ENCODE data around the gene MYLK2.
"Not testable (repeated sequence)": the region's sequence is repeated elsewhere in the genome, so short reads cannot be mapped to it uniquely, and the experiment has no call there.

MYLK2 gene

GRCh38 chr20:31819083-31819784 lies at the start of gene MYLK2:
Gene MYLK2, plus strand, starts transcription at chr20:31819356. Its CDS starts 225 bp downstream, at chr20:31819581.
- DNase-seq, result no peak

- DNase-seq, result no peak
These were observed 49.5 kb upstream of the MYLK2 start for GRCh38 chr20:31769681-31770080.

GRCh38 chr20:31770243-31770642 lies 48.9 kb upstream of the MYLK2 start:
- no peak for DNase-seq

DNA sequence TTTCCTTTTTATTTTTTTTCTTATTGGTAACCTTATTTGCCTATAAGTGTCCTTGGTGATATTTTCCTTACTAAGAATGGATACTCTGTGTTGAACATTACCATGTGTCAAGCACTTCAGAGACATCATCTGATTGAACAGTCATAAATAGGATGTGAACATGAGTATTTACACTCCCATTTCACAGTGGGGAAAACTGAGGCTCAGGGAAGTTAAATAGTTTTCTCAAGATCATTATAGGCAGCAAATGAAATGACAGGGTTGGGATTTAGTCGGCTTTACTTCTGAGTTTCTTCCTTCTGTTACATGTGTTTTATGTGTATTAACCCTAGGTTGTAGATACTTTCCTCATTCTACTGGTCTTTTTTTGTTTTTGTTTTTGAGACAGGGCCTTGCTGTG lies 44.7 kb upstream of the MYLK2 start:
- no peak for DNase-seq

- no peak for DNase-seq
These were observed 38.3 kb upstream of the MYLK2 start for GRCh38 chr20:31780839-31781238.

GRCh38 chr20:31781945-31782344 lies 37.2 kb upstream of the MYLK2 start:
- no peak for DNase-seq

DNA sequence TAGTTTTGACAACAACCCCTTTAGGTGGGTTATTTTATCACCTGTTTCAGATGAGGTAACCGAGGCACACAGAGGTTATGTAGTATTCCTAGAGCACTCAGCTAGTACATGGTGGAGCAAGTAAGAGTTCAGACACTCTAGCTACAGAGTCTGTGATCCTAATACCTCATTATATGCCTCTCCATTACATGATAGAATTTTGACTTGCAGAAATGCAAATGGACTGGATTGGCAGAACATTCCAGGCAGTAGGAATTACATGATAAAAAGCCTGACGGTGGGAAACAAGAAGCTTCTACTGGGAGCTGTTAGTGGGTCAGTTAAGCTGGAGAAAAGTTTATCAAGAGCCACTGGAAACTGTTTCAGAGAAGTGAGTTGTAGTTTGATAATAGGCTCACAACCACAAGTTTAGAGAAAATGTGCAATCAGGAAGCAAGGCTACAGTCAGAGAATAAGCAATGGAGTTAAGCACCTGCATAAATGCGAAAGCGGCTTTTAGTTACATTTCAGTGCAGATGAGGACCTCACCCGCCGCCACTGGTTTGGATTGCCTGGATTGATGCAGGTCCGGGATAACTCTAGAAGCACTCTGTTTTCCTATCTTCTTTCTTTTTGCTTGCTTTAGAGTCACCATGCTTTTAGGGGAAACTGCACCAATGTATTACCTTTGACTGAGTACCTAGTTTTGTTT lies 34.7 kb upstream of the MYLK2 start:
- DNase-seq, result no peak

DNA sequence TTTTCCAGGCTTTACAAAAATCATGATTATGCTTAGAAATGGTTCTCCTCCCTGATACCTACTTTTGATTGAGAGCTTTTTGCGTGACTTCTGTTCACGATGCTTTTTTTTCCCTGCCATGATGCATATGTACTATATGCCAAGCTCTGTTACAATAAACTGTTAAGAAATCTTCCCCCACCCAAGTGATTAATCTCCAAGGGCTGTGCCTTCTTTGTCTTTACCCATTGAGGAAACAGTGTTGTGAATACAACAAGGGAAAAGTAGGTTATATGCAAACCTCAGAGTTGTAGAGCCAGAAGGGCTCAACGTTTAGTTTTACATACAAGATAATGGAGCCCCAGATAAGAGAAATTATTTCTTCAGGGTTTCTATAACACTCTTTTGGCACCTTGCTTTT lies 34.1 kb upstream of the MYLK2 start:
- no peak for DNase-seq

DNA sequence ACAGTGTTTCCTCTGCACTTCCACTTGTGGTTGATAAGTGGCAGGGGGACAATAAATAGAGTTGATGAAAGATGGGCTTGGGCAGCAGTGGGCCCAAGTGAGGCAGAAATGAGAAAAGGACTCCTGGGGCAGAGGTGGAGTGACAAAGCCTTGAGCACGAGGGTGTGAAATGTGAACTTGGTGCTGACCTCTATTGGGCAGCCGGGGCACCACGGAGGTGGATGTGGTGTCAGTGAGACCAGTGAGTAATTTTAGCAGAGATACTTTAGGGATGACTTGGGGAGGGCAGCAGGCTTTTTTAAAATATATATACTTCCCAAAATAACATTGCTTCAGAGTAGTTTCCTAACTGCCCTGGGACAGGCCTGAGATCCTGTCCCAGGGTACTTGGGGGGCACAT lies 30.6 kb upstream of the MYLK2 start:
- no peak for DNase-seq

- DNase-seq, result no peak
These were observed 28.8 kb upstream of the MYLK2 start for GRCh38 chr20:31790401-31790800.

DNA sequence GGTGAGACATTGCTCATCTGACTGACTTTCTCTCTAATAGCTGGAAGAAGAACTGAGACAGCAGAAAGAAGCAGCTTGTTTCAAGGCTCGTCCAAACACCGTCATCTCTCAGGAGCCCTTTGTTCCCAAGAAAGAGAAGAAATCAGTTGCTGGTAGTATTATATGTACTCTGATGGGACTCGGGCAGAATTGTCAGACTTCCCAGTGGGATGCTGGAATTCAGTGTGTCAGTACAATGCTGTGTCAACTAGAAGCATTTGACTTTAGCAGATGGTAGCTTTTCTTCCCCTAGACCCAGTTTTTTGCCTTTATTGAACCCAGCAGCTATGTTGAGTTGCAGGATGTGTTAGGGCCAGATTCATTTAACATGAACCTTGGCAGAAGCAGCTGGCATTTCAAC lies 21.8 kb upstream of the MYLK2 start:
- DNase-seq, result no peak

DNA sequence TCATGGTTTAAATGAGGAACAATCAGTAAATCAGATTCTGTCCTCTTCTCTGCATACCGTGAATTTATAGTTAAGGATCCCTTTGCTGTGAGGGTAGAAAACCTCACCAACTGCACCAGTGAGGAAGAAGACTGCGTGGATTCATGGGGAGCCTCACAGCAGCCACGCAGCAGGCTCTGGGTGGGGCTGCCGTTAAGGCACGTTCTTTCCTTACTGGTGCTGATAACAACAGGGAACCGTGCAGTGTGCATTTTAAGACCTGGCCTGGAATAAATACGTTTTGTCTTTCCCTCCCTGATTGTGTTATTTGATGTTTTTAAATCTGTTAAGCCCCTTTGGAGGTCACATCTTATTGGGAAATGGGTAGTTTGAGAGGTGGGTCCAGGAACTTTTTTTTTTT lies 17.6 kb upstream of the MYLK2 start:
- DNase-seq, result no peak

DNA sequence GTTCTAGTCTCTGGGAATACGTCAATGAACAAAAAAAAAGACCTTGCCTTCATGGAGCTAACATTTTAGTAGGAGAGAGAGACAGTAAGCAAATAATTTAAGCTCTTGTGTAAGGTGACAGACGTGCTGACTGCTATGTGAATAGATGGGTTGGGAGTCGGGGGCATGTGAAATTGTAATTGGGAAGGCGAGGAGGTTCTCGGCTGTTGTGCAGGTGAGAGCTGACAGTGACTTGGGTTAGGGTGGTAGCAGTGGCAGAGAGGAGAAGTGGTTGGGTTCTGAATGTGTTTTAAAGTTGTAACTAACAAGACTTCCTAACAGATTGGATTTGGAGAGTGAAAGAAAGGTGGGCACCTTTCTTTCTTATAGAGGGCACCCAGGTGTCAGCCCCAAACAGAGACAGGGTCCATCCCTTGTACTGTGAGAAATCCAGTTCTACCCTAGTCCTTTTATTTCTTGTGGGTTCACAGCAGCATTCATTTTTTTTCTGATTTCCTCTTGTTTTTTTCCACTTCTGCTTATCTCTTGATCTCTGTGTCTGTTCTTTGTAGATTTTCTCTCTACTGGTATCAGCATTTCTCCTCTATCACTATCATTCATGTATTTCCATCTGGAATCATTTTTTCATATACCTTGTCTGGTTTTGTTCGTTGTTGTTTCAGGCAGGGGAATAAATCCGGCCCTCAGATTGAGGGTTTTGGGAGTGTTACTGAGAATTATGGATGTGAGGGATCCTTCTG lies 15.4 kb upstream of the MYLK2 start:
- DNase-seq, result no peak

DNA sequence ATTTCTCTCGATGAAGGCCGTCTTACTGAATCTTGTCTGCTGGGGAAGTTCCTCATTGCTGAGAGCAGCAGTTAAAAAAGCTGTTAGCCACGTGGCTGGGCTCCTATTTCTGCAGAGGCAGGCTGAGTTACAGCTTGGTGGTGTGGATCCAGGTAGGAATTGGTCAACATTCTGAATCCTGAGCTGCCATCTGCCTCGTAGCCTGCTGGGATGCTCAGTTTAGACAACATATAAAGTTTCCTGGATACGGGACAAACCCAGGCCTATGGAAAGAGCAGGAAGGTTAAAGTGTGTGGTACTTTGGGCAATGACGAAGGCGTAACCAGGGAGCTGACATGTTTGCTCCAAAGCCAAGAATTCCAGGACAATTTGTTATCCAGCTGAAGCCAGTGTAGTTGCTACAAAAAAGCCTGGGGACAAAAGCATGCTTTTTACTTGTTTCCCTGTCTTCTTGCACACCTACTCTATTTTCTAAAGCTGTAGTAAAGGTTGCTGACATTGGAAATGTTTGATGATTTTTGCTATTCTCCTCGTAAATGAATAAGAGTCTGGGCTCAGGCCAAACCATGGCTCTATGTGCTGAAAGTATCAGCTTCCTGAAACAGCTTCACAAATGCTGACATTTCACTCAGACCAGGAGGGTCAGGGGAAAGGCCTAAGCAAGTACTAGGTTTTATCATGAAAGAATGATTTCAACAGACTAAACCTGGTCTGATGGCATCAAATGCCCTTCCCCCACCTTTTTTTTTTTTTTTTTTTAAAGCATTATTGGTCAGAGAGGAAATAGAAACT lies 12.4 kb upstream of the MYLK2 start:
- DNase-seq, result peak in 3 of 58 donors; percentile 11 to 14 (median 13)

- DNase-seq, result no peak
These were observed 10.7 kb upstream of the MYLK2 start for GRCh38 chr20:31808481-31808880.

GRCh38 chr20:31809661-31810060 lies 9.5 kb upstream of the MYLK2 start:
- no peak for DNase-seq

DNA sequence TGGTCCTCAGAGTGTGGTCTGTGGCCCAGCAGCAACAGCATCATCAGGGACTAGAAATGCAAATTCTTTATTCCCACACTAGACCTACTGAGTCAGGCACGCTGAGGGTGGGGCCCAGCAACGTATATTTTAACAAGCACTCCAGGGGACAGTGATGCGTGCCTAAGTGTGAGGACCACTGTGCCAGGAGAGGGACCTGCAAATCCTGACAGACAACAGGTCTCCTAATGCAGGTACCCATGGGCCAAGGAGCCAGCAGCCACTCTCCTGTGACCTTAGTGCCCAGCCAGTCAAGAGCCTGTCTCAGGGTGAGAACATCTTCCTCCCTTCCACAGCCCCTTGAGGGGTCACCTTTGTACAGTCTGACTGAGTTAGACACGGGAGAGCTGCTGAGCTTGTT lies 8.0 kb upstream of the MYLK2 start:
- DNase-seq, result no peak

DNA sequence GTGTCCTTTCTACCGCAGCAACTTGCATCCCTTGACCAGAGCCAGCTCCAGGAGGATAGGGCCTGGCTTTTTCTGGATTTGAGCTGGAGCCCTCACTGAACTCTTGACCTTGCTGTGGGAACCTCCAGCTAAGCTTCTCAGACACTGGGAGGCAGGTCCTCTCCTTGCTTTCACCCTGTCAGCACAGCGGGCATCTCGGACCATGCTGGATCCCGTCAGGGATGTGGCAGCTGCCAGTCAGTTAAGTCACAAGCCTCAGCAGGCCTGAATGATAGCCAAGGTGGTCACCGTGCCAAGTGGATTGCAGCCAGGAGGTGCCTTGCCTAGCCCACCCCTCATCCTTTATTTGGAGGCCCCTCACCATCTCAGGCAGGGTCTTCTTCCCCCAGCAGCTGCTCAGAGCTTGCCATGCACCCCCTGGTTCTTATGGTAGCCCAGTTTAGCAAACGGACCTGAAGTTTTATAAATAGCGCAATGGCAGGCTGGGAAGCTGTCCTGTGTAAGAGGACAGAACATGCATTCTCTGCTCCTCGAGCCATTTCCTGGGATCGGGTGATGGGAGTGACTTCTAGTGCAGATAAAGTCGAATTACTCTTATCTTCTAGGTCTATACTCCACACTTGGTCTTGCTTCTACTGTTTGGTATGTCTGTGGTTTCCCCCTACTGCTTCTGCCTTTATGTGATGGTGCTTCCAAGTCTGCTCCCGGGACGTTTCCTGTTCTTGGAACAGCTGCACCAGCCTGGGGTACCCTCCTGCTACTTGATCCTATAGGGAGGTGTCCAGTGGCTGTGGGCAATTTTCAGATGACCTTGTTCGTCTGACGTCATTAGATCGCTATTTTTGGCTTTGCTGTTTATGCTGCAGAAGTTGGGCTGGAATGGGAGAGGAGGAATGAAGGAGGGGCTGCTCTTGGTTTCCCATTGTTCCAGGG lies 7.1 kb upstream of the MYLK2 start:
- DNase-seq, result no peak

- no peak for DNase-seq
These were observed 5.5 kb upstream of the MYLK2 start for GRCh38 chr20:31813611-31814010.

DNA sequence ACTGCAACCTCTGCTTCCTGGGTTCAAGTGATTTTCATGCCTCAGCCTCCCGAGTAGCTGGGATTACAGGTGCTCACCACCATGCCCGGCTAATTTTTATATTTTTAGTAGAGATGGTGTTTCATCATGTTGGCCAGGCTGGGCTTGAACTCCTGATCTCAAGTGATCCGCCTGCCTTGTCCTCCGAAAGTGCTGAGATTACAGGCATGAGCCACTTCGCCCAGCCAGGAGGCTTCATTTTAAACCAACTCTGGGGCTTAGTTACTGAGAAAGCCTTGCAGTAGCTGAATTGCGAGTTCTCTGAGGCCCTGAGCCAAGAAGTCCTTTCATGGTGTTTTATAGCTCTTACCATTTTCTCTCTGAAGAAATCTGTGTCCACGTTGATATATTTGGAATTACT lies 5.0 kb upstream of the MYLK2 start:
- not testable (repeated sequence) for DNase-seq
